Uterus (tissue), 4 donors: Measurements from ENCODE around the gene POLR3G. TPM values are rescaled to one million over a fixed set of nuclear protein-coding genes. Genes with fewer than 3 reads are reported as not detected.

ENCODE experiments used
- DNase-seq, 2 donors: peaks; one replicate each; pipeline ENCODE4 v3.0.0-alpha.2; 2019 to 2020
- H3K27ac ChIP-seq, 2 donors: fragments of 200-600 bp; sonication (generic); 1 replicate in 1 of 2; 2 replicates in 1 of 2; pipeline ENCODE4 v1.5.1; 2016 to 2018
- H3K27me3 ChIP-seq, 2 donors: fragments of 200-600 bp; sonication (generic); one replicate each; pipeline ENCODE4 v1.5.1; 2018 to 2019; ENCODE audit warnings: control low read depth in 1 of 2
- H3K36me3 ChIP-seq, 2 donors: fragments of 200-600 bp; sonication (generic); one replicate each; pipeline ENCODE4 v1.5.1; 2019; ENCODE audit warnings: control low read depth in 1 of 2
- H3K4me1 ChIP-seq, 2 donors: fragments of 200-600 bp; sonication (generic); one replicate each; pipeline ENCODE4 v1.5.1; 2018 to 2019; ENCODE audit warnings: control low read depth in 1 of 2
- H3K4me3 ChIP-seq, 2 donors: fragments of 200-600 bp; sonication (generic); 1 replicate in 1 of 2; 2 replicates in 1 of 2; pipeline ENCODE4 v1.5.1; 2018 to 2019; ENCODE audit warnings: mild to moderate bottlenecking in 1 of 2
- H3K9me3 ChIP-seq, 2 donors: fragments of 200-600 bp; sonication (generic); one replicate each; pipeline ENCODE4 v1.5.1; 2019; ENCODE audit warnings: control low read depth in 1 of 2
- POLR2A ChIP-seq, 2 donors: fragments of 450-650 bp; IDR thresholded peaks; one replicate each; pipeline ENCODE4 v1.6.1; 2016; ENCODE audit warnings: antibody characterized with exemption in 2 of 2, mild to moderate bottlenecking in 1 of 2, moderate library complexity in 1 of 2
- intact Hi-C: fragments of 100-400 bp; cut with DNase I; formaldehyde crosslinking; loops from one replicate; pipeline ENCODE4 v1.15.1; 2023; ENCODE audit warnings: low total_unique reads
- total RNA-seq, 4 donors: library from RNA; depleted of rRNA in 3 of 4; stranded (reverse); fragments of >200 nt in 3 of 4; gene quantifications; one replicate each; pipeline versions ENCODE4 v1.1.0 to v1.2.4, GENCODE V29; 2014 to 2023
- TF ChIP-seq, protein P1 (sequence below), 4 experiments: fragments of 200-600 bp in 2 of 4; fragments of 450-650 bp in 2 of 4; sonication (generic) in 2 of 4; IDR thresholded peaks; one replicate each; pipeline ENCODE4 v1.5.1; 2016 to 2019; ENCODE audit warnings: antibody characterized with exemption in 4 of 4, mild to moderate bottlenecking in 2 of 4, moderate library complexity in 1 of 4
- donor health status: DM: yes; HTN: yes; CAD: no.

Gene POLR3G
- total RNA-seq, 4 donors from 2014 or later: 2.4 to 4.6 (median 2.5) TPM; not detected in 1

DNA sequence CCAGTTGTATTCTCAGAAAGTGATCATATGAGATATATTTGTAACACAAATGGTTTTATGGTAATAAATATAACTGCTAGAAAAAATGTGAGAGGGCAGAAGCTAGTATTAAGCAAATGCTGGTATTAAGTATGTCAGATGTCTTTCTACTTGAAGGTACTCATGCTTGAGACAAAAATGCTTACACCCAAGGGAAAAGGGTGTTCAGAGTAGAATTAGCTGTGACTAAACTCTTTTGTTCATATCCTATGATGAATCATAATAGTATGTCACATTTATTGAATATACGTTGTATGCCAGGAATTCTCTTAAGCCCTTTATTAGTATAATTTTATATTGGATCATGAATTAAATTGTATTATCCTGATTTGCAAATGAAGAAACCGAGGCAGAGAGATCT lies 86.1 kb downstream of the POLR3G start:
- intact Hi-C loops: no loop called here
- Histone ChIP-seq H3K9me3 (no peaks in the 10 kb centered on the region), H3K4me1 (peaks cover 0 to 5% of the 10 kb centered on the region in 2 donors), H3K27ac (no peak overlapping the region), H3K36me3 (no peaks in the 10 kb centered on the region), H3K4me3 (no peak overlapping the region), H3K27me3 (peaks cover 0 to 27% of the 10 kb centered on the region in 2 donors)
- TF ChIP-seq POLR2A (IDR thresholded peaks at IDR 0.05): no peak
- TF ChIP-seq, protein P1, sequence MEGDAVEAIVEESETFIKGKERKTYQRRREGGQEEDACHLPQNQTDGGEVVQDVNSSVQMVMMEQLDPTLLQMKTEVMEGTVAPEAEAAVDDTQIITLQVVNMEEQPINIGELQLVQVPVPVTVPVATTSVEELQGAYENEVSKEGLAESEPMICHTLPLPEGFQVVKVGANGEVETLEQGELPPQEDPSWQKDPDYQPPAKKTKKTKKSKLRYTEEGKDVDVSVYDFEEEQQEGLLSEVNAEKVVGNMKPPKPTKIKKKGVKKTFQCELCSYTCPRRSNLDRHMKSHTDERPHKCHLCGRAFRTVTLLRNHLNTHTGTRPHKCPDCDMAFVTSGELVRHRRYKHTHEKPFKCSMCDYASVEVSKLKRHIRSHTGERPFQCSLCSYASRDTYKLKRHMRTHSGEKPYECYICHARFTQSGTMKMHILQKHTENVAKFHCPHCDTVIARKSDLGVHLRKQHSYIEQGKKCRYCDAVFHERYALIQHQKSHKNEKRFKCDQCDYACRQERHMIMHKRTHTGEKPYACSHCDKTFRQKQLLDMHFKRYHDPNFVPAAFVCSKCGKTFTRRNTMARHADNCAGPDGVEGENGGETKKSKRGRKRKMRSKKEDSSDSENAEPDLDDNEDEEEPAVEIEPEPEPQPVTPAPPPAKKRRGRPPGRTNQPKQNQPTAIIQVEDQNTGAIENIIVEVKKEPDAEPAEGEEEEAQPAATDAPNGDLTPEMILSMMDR (IDR thresholded peaks at IDR 0.05): no peak
- no peak for DNase-seq

DNA sequence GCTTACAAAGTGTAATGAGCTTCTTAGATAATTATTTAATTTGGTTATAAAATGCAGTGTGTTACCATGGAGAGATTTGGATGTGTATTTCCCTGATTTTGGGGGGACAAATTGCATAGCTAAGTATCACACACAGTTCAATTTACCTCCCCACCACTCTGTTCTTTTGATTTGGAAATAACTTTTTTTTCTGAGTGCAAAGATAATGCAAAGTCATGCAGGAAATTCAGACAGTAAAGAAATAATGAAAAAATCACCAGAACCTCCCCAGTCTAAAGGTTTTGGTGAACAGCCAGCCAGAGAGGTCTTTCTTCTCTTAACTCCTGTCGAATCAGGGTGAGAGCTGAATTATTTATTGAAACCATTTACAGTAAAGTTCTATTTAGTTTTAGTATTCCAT lies 87.1 kb downstream of the POLR3G start:
- no peak overlapping the region for H3K4me3 ChIP-seq
- no peak for DNase-seq
- peaks cover 0 to 27% of the 10 kb centered on the region in 2 donors for H3K27me3 ChIP-seq
- H3K9me3 ChIP-seq: no peaks in the 10 kb centered on the region
- TF ChIP-seq POLR2A (IDR thresholded peaks at IDR 0.05): no peak
- TF ChIP-seq, protein P1 (IDR thresholded peaks at IDR 0.05): no peak
- peaks cover 0 to 5% of the 10 kb centered on the region in 2 donors for H3K4me1 ChIP-seq
- H3K27ac ChIP-seq: no peak overlapping the region
- intact Hi-C loops: no loop called here
- no peaks in the 10 kb centered on the region for H3K36me3 ChIP-seq

- Histone ChIP-seq H3K4me3 (no peak overlapping the region), H3K27me3 (peaks cover 0 to 27% of the 10 kb centered on the region in 2 donors), H3K9me3 (no peaks in the 10 kb centered on the region), H3K36me3 (no peaks in the 10 kb centered on the region), H3K27ac (no peak overlapping the region), H3K4me1 (peaks cover 0 to 5% of the 10 kb centered on the region in 2 donors)
- DNase-seq: no peak
- TF ChIP-seq, protein P1 (IDR thresholded peaks at IDR 0.05): no peak
- TF ChIP-seq POLR2A (IDR thresholded peaks at IDR 0.05): no peak
- intact Hi-C loops: no loop called here
Measured at GRCh38 chr5:90562341-90562740, 87.7 kb downstream of the POLR3G start.

- H3K27ac ChIP-seq: no peak overlapping the region
- no peaks in the 10 kb centered on the region for H3K9me3 ChIP-seq
- peaks cover 0 to 5% of the 10 kb centered on the region in 2 donors for H3K4me1 ChIP-seq
- TF ChIP-seq POLR2A (IDR thresholded peaks at IDR 0.05): no peak
- TF ChIP-seq, protein P1 (IDR thresholded peaks at IDR 0.05): no peak
- peaks cover 0 to 21% of the 10 kb centered on the region in 2 donors for H3K27me3 ChIP-seq
- no peak overlapping the region for H3K4me3 ChIP-seq
- no peak for DNase-seq
- intact Hi-C loops: no loop called here
- H3K36me3 ChIP-seq: no peaks in the 10 kb centered on the region
Measured at GRCh38 chr5:90563108-90563507, 88.4 kb downstream of the POLR3G start.

Other genes with a start within 250 kb of the POLR3G start
- 10 to 100 TPM; 16.8 to 80.4 (median 57.6) TPM for gene CETN3, start 65.1 kb upstream of the POLR3G start, total RNA-seq
- 10 to 100 TPM in 3 of 4 donors, 1 to 10 TPM in 1; 2.9 to 16.4 (median 10.7) TPM for gene MBLAC2, start 93 bp upstream of the POLR3G start, total RNA-seq
- 10 to 100 TPM; 11.5 to 50.3 (median 26.9) TPM for gene LYSMD3, start 54.7 kb downstream of the POLR3G start, total RNA-seq
- 10 to 100 TPM in 1 of 4 donors, 1 to 10 TPM in 1, not detected in 2; 1.9 to 11.3 TPM for gene ADGRV1, start 83.9 kb downstream of the POLR3G start, total RNA-seq